Measurements from ENCODE around the gene FBXW10B. TPM values are rescaled to one million over a fixed set of nuclear protein-coding genes. Genes with fewer than 3 reads are reported as not detected.

FBXW10B gene
- total and polyA plus RNA-seq, 4 donors: 0.10 to 0.59 (median 0.42) TPM; not detected in 1

DNA sequence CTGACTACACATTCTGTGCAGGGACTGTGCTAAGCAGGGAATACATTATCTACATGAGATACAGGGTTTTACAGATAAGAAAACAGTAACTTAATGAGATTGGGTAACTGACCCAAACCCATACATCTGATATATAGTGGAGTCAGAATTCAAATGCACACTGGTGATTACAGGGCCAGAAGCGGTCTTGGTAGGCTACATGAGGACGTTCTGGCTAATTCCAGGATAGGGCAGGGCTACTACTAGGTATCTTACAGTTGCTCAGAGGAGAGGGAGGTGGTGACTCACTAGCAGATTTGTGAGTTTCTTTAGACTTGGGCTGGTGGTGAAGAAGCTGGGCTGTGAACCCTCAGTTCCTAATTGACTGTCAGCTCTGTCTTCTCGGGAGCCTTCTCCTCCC, 43.2 kb upstream of the FBXW10B start:
- H3K4me1 ChIP-seq (ENCODE audit: control insufficient read depth in 4 of 4, insufficient read depth in 4 of 4, low read length in 3 of 4): no peaks in the 10 kb centered on the region
- 95% methylated on average over 3 of the region's 3 CpGs for WGBS
- DNase-seq (ENCODE audit: low spot score): no peak
- H3K9ac ChIP-seq (ENCODE audit: low read depth in 1 of 2, low read length in 2 of 2): no peak overlapping the region
- no peaks in the 10 kb centered on the region for H3K27me3 ChIP-seq (ENCODE audit: control insufficient read depth in 4 of 4, insufficient read depth in 4 of 4, low read length in 3 of 4)
- no peaks in the 10 kb centered on the region for H3K9me3 ChIP-seq (ENCODE audit: control insufficient read depth in 4 of 4, low read length in 3 of 4)
- H3K36me3 ChIP-seq (ENCODE audit: control insufficient read depth in 4 of 4, insufficient read depth in 3 of 4, low read depth in 1 of 4, low read length in 3 of 4): peaks cover 0 to 3% (median 1%) of the 10 kb centered on the region in 4 donors
- TF ChIP-seq TAF1 (conservative IDR thresholded peaks at IDR 0.05) (no peak), YY1 (IDR thresholded peaks at IDR 0.05) (no peak), EGR1 (IDR thresholded peaks at IDR 0.05; ENCODE audit: low read depth in 2 of 2) (no peak), JUND (IDR thresholded peaks at IDR 0.05) (no peak), RAD21 (IDR thresholded peaks at IDR 0.05) (no peak), FOXA1 (IDR thresholded peaks at IDR 0.05) (no peak), FOXA2 (IDR thresholded peaks at IDR 0.05) (no peak), SP1 (IDR thresholded peaks at IDR 0.05) (no peak), NR2F2 (IDR thresholded peaks at IDR 0.05) (no peak), RXRA (IDR thresholded peaks at IDR 0.05) (no peak), HNF4A (conservative IDR thresholded peaks at IDR 0.05) (no peak), HNF4G (IDR thresholded peaks at IDR 0.05) (no peak), GABPA (IDR thresholded peaks at IDR 0.05 in 1 of 2, conservative IDR thresholded peaks at IDR 0.05 in 1 of 2) (no peak)
- TF ChIP-seq, protein P1, sequence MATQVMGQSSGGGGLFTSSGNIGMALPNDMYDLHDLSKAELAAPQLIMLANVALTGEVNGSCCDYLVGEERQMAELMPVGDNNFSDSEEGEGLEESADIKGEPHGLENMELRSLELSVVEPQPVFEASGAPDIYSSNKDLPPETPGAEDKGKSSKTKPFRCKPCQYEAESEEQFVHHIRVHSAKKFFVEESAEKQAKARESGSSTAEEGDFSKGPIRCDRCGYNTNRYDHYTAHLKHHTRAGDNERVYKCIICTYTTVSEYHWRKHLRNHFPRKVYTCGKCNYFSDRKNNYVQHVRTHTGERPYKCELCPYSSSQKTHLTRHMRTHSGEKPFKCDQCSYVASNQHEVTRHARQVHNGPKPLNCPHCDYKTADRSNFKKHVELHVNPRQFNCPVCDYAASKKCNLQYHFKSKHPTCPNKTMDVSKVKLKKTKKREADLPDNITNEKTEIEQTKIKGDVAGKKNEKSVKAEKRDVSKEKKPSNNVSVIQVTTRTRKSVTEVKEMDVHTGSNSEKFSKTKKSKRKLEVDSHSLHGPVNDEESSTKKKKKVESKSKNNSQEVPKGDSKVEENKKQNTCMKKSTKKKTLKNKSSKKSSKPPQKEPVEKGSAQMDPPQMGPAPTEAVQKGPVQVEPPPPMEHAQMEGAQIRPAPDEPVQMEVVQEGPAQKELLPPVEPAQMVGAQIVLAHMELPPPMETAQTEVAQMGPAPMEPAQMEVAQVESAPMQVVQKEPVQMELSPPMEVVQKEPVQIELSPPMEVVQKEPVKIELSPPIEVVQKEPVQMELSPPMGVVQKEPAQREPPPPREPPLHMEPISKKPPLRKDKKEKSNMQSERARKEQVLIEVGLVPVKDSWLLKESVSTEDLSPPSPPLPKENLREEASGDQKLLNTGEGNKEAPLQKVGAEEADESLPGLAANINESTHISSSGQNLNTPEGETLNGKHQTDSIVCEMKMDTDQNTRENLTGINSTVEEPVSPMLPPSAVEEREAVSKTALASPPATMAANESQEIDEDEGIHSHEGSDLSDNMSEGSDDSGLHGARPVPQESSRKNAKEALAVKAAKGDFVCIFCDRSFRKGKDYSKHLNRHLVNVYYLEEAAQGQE (IDR thresholded peaks at IDR 0.05): no peak
- TF ChIP-seq, protein P2, sequence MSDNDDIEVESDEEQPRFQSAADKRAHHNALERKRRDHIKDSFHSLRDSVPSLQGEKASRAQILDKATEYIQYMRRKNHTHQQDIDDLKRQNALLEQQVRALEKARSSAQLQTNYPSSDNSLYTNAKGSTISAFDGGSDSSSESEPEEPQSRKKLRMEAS (IDR thresholded peaks at IDR 0.05): no peak
- TF ChIP-seq, protein P3, sequence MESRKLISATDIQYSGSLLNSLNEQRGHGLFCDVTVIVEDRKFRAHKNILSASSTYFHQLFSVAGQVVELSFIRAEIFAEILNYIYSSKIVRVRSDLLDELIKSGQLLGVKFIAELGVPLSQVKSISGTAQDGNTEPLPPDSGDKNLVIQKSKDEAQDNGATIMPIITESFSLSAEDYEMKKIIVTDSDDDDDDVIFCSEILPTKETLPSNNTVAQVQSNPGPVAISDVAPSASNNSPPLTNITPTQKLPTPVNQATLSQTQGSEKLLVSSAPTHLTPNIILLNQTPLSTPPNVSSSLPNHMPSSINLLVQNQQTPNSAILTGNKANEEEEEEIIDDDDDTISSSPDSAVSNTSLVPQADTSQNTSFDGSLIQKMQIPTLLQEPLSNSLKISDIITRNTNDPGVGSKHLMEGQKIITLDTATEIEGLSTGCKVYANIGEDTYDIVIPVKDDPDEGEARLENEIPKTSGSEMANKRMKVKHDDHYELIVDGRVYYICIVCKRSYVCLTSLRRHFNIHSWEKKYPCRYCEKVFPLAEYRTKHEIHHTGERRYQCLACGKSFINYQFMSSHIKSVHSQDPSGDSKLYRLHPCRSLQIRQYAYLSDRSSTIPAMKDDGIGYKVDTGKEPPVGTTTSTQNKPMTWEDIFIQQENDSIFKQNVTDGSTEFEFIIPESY (IDR thresholded peaks at IDR 0.05): no peak
- TF ChIP-seq, protein P4, sequence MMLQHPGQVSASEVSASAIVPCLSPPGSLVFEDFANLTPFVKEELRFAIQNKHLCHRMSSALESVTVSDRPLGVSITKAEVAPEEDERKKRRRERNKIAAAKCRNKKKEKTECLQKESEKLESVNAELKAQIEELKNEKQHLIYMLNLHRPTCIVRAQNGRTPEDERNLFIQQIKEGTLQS (IDR thresholded peaks at IDR 0.05): no peak
- TF ChIP-seq, protein P5, sequence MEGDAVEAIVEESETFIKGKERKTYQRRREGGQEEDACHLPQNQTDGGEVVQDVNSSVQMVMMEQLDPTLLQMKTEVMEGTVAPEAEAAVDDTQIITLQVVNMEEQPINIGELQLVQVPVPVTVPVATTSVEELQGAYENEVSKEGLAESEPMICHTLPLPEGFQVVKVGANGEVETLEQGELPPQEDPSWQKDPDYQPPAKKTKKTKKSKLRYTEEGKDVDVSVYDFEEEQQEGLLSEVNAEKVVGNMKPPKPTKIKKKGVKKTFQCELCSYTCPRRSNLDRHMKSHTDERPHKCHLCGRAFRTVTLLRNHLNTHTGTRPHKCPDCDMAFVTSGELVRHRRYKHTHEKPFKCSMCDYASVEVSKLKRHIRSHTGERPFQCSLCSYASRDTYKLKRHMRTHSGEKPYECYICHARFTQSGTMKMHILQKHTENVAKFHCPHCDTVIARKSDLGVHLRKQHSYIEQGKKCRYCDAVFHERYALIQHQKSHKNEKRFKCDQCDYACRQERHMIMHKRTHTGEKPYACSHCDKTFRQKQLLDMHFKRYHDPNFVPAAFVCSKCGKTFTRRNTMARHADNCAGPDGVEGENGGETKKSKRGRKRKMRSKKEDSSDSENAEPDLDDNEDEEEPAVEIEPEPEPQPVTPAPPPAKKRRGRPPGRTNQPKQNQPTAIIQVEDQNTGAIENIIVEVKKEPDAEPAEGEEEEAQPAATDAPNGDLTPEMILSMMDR (IDR thresholded peaks at IDR 0.05; ENCODE audit: low read depth, low read length, missing input control): no peak
- no peak overlapping the region for H3K27ac ChIP-seq (ENCODE audit: low read depth in 1 of 2, low read length in 2 of 2)
- no peak overlapping the region for H3K4me3 ChIP-seq (ENCODE audit: low read depth in 1 of 3, low read length in 3 of 3)

Measured in liver (tissue), 9 donors.